Ovary (tissue), 9 donors: Measurements from ENCODE around the gene BCAN. TPM values are rescaled to one million over a fixed set of nuclear protein-coding genes. Genes with fewer than 3 reads are reported as not detected.
A peak's percentile ranks its signal among the peaks of the same experiment; 100 is the strongest.

Experiments
- DNase-seq, 5 donors: peaks; one replicate each; pipeline ENCODE4 v3.0.0-alpha.2; 2019 to 2020
- H3K27ac ChIP-seq, 2 donors: fragments of 200-600 bp; one replicate each; pipeline versions ENCODE4 v1.5.1 to v1.8.0; 2019 to 2022
- H3K27me3 ChIP-seq: fragments of 200-600 bp; one replicate; pipeline ENCODE4 v1.8.0; 2022
- H3K36me3 ChIP-seq: fragments of 200-600 bp; sonication (generic); one replicate; pipeline ENCODE4 v1.5.1; 2019
- H3K4me1 ChIP-seq: one replicate; pipeline ENCODE4 v1.8.1; 2013; ENCODE audit warnings: mild to moderate bottlenecking, moderate library complexity; ENCODE audit not compliant: insufficient read depth
- H3K4me3 ChIP-seq: fragments of 200-600 bp; sonication (generic); one replicate; pipeline ENCODE4 v1.5.1; 2017
- H3K9me3 ChIP-seq, 2 donors: fragments of 200-600 bp in 1 of 2; sonication (generic) in 1 of 2; one replicate each; pipeline versions ENCODE4 v1.5.1 to v1.8.1; 2013 to 2019; ENCODE audit warnings: mild to moderate bottlenecking in 1 of 2, moderate library complexity in 1 of 2
- EP300 ChIP-seq: sonication (generic); formaldehyde crosslinking; IDR thresholded peaks from one replicate; pipeline ENCODE4 v1.6.1; 2017; ENCODE audit warnings: antibody characterized with exemption
- POLR2A ChIP-seq: fragments of 450-650 bp; IDR thresholded peaks from one replicate; pipeline ENCODE4 v1.6.1; 2017; ENCODE audit warnings: antibody characterized with exemption, mild to moderate bottlenecking, moderate library complexity
- WGBS, 3 donors: extraction: QIAGEN DNeasy Blood & Tissue Kit in 1 of 3; methylation state at CpG; one replicate each; pipeline versions ENCODE4 v1.1.5 to v1.1.7; 2013 to 2017; 5-methylcytosine and 5-hydroxymethylcytosine counted together
- intact Hi-C, 4 donors: fragments of 100-400 bp; cut with DNase I; formaldehyde crosslinking; loops; one replicate each; pipeline versions ENCODE4 v1.11.0 to v1.15.1; 2022 to 2023
- polyA plus RNA-seq, 2 donors: library from polyadenylated mRNA; stranded (reverse); fragments of 200-250 nt in 1 of 2; fragments of 350-450 nt in 1 of 2; fragmentation: Illumina TruSeq in 1 of 2; extraction: RNeasy Lipid Tissue Mini Kit (QIAGEN cat#74804) in 1 of 2; gene quantifications; one replicate each; pipeline ENCODE4 v1.2.3, GENCODE V29; 2013 to 2014
- total RNA-seq, 7 donors: library from RNA; depleted of rRNA in 2 of 7; stranded (reverse); fragments of >200 nt in 2 of 7; fragmentation: NEBNext Ultra II Directional in 3 of 7; extraction: Animal tissue kit (Norgen Biotek cat#: 25700) in 3 of 7; gene quantifications; one replicate each; pipeline versions ENCODE4 v1.1.0 to v1.2.4, GENCODE V29; 2016 to 2023
- TF ChIP-seq, protein P1 (sequence below), 3 donors: fragments of 450-650 bp in 2 of 3; fragments of 200-600 bp in 1 of 3; IDR thresholded peaks; one replicate each; pipeline versions ENCODE4 v1.5.1 to v1.8.0; 2016 to 2022; ENCODE audit warnings: antibody characterized with exemption in 3 of 3, mild to moderate bottlenecking in 1 of 3
- donor health status: DM: no; HTN: no; CAD: no; lungs with moderate emphysema.
- donor health status: DM: no; HTN: no; CAD: no.
- donor health status: Bipolar disorder and iron deficiency.
- donor health status: DM: yes; HTN: yes; CAD: no.
- donor health status: DM: no; HTN: no; CAD: no.
- donor health status: DM: yes; HTN: yes; CAD: no.

Gene BCAN
- total and polyA plus RNA-seq, 9 donors: 0.11 to 2.2 (median 0.39) TPM; not detected in 3

- peaks cover 3% of the 10 kb centered on the region for H3K27me3 ChIP-seq
- intact Hi-C loops: no loop called here
- peak within 1 kb of the TSS; percentile 37 for H3K4me3 ChIP-seq
- peak within 1 kb of the TSS; percentile 33 to 52 for H3K27ac ChIP-seq
- TF ChIP-seq, protein P1, sequence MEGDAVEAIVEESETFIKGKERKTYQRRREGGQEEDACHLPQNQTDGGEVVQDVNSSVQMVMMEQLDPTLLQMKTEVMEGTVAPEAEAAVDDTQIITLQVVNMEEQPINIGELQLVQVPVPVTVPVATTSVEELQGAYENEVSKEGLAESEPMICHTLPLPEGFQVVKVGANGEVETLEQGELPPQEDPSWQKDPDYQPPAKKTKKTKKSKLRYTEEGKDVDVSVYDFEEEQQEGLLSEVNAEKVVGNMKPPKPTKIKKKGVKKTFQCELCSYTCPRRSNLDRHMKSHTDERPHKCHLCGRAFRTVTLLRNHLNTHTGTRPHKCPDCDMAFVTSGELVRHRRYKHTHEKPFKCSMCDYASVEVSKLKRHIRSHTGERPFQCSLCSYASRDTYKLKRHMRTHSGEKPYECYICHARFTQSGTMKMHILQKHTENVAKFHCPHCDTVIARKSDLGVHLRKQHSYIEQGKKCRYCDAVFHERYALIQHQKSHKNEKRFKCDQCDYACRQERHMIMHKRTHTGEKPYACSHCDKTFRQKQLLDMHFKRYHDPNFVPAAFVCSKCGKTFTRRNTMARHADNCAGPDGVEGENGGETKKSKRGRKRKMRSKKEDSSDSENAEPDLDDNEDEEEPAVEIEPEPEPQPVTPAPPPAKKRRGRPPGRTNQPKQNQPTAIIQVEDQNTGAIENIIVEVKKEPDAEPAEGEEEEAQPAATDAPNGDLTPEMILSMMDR (IDR thresholded peaks at IDR 0.05): no peak
- no peak for TF ChIP-seq POLR2A
- no peak for TF ChIP-seq EP300
- H3K4me1 ChIP-seq: no peaks in the 10 kb centered on the region
- no peaks in the 10 kb centered on the region for H3K36me3 ChIP-seq
- peak in 2 of 5 donors; percentile 54 to 61 for DNase-seq
- H3K9me3 ChIP-seq: no peaks in the 10 kb centered on the region
- 1% methylated on average over 62 to 70 of the region's 70 CpGs for WGBS, 3 donors
Measured at GRCh38 chr1:156676820-156677615, 35.1 kb downstream of the BCAN start, which contains the start of gene NES. Gene NES, minus strand, starts transcription at chr1:156677407. Its CDS starts 143 bp downstream, at chr1:156677264.

- 1% methylated on average over 22 of the region's 22 CpGs for WGBS, 3 donors
- TF ChIP-seq, protein P1 (IDR thresholded peaks at IDR 0.05): peak; percentile 40 to 90 (median 79)
- TF ChIP-seq POLR2A: no peak
- no peak for TF ChIP-seq EP300
- H3K9me3 ChIP-seq: no peaks in the 10 kb centered on the region
- no peak overlapping the region for H3K27ac ChIP-seq
- H3K4me3 ChIP-seq: peak overlapping the region; percentile 37
- DNase-seq: peak; percentile 54 to 74 (median 65)
- intact Hi-C loops: no loop called here
- no peaks in the 10 kb centered on the region for H3K4me1 ChIP-seq
- peaks cover 3% of the 10 kb centered on the region for H3K27me3 ChIP-seq
- no peaks in the 10 kb centered on the region for H3K36me3 ChIP-seq
Measured at GRCh38 chr1:156677616-156678596, 36.0 kb downstream of the BCAN start.

GRCh38 chr1:156680056-156680455 is 38.1 kb downstream of the BCAN start:
- intact Hi-C loops: no loop called here
- H3K36me3 ChIP-seq: no peaks in the 10 kb centered on the region
- TF ChIP-seq, protein P1 (IDR thresholded peaks at IDR 0.05): no peak
- TF ChIP-seq EP300 (no peak), POLR2A (no peak)
- WGBS, 3 donors: 36 to 45% (median 42%) methylated on average over 2 of the region's 2 CpGs
- H3K4me3 ChIP-seq: no peak overlapping the region
- no peaks in the 10 kb centered on the region for H3K9me3 ChIP-seq
- no peaks in the 10 kb centered on the region for H3K4me1 ChIP-seq
- no peak overlapping the region for H3K27ac ChIP-seq
- peaks cover 3% of the 10 kb centered on the region for H3K27me3 ChIP-seq
- DNase-seq: no peak

DNA sequence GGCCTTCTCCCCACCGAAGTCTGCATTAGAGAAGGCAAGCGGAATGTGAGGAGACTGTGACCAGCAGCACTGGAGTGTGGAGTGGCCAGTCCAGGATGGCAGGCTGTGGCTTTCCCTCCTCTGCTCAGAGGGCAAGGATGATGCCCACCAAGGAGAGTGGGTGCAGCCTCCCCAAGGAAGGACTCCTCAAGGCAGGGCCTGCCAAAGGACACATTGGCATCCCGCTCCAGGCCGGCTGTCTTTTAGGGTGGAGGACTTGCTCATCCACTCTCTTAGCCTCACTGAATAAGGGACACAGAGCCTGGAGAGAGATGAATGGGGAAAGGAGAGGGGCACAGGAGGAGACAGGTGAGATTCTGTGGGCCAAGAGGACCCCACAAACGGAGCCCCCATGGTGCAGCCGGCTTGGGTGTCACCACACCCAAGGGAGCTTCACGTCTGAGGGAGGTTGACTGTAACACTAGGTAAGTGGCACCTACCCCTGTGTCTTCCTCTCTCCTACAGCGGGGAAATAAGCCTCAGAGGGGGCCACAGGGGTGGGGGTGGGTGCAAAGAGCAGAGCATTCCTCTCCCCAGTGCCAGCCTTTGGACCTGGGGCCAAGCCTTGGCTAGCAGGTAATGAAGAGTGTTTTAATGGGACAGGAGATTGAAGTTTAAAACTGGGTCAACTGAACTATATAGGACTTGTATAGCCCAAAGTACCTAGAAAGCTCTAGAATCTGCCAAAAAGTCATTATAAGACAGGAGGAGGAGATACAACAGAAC is 39.5 kb downstream of the BCAN start:
- no peak for DNase-seq
- intact Hi-C loops: no loop called here
- no peaks in the 10 kb centered on the region for H3K36me3 ChIP-seq
- no peaks in the 10 kb centered on the region for H3K4me1 ChIP-seq
- TF ChIP-seq EP300 (no peak), POLR2A (no peak)
- TF ChIP-seq, protein P1 (IDR thresholded peaks at IDR 0.05): no peak
- peaks cover 3% of the 10 kb centered on the region for H3K27me3 ChIP-seq
- 75 to 78% (median 76%) methylated on average over 8 of the region's 8 CpGs for WGBS, 3 donors
- H3K4me3 ChIP-seq: no peak overlapping the region
- H3K27ac ChIP-seq: no peak overlapping the region
- no peaks in the 10 kb centered on the region for H3K9me3 ChIP-seq
